ENCODE measurements around the gene FSTL1.

The FSTL1 gene

DNA sequence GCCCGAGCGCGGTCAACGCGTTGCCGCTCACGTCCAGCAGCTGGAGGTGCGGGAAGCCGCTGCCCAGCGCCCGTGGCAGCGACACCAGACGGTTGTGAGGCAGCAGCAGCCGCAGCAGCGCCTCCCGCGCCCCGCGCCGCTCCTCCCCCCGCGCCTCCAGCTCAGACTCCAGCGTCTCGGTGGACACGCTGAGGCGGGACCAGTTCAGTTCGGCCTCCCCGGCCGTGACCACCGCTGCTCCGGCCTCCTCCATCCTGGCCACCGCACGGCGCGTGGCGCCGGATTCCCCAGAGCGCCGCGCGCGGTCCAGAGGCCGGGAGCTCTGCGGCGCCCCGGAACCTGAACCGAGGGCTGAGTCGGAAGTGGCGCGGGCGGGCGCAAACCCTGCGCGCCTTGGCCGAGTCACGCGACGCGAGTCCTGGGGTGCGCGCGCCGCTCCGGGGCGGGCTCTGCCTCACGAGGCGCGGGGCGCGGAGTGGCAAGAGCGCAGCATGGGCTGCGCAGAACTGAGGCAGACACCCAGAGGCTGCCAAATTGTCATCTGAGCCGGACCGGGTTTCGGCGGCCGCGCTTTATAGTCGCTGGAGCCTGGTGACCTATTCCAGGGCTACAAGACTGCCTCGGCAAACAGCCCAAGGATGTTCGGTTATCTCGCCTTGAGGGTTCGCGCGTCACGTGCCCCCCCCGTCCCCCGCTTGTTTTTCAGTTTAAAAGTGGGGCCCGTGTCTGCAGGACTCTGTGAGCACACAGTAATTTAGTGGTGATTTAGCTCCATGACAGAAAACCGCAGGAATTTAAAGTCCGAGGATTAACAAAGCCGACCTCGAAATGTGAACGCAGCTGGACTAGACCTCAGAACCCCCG is 101.6 kb downstream of the FSTL1 start, which contains the start of gene LRRC58:
TSS of gene LRRC58 (minus strand) at position 364 of the 864 bp plus-strand sequence. CDS start at position 253, 111 bp downstream.
- DNase-seq: peak; percentile 92

DNA sequence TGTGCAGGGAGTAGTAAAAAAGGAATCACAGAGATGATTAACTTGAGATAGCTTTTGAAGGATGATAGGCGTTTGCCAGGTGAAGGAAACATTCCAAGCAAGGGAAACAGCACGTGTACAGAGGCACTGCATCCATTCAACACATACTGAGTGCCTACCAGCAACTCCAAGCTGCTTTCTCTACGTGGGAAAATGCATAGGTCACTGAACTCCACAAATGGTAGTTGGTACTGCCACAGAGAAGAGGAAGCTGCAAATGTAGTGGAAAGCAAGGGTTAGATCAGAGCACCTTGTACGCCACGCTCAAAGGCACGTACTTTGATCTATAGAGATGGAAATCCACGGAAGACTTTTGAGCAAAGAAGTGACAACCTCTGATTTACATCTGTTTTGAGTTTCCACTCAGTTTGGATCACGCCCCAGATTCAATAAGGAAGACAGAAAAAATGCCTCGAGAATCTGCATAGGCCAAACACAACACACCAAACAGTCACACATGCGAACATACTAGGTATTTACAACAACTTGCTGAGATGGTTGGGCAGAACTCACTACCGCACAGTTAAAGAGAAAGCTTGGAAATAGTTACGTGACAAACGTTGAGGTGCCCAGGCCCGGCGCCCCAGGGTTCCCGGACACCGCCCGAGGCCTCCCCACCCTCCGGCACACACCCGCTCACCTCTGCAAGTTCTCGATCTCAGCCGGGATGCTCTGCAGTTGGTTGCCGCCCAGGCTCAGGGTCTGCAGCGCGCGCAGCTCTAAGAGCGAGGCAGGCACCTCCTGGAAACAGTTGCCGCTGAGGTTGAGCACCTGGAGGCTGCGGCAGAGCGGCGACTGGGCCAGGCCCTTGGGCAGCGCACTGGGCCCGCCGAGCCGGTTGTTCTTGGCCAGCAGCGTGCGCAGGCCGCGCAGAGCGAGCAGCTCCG is 102.5 kb downstream of the FSTL1 start:
- peak; percentile 63 for DNase-seq

DNA sequence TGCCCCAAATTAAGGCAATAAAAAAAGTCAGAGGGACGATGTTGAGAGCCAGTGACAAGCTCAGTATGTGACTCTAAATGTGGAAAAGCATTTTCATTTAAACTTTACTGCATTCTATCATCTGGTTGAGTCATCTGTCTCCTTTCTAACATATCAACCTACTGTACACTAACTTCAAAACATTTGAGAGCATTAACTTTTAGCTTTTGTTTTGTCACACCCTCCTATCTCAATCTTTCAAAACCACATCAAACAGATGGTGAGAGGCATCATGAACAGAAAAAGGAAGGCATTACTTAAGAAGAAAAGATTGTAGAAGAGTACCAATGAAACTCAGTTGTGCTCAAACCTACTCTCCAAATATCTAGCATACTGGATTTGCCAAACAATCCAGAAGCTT is 106.4 kb downstream of the FSTL1 start:
- DNase-seq: no peak

Data from NCI-H1092 (cell line).